NCI-H2227 (cell line): Measurements from ENCODE around the gene GAD1.

Source experiments
- DNase-seq: peaks from one replicate; lab custom pipeline; 2025; ENCODE audit not compliant: unreplicated experiment; lab: John Stamatoyannopoulos, UW

The GAD1 gene

GRCh38 chr2:170842785-170843184 is 26.1 kb downstream of the GAD1 start:
- DNase-seq, result no peak

- DNase-seq, result no peak
Observed at GRCh38 chr2:170843656-170844055, 27.0 kb downstream of the GAD1 start.

- DNase-seq, result no peak
Observed at GRCh38 chr2:170845343-170845742, 28.7 kb downstream of the GAD1 start.

- DNase-seq, result no peak
Observed at GRCh38 chr2:170846314-170846713, 29.6 kb downstream of the GAD1 start.

DNA sequence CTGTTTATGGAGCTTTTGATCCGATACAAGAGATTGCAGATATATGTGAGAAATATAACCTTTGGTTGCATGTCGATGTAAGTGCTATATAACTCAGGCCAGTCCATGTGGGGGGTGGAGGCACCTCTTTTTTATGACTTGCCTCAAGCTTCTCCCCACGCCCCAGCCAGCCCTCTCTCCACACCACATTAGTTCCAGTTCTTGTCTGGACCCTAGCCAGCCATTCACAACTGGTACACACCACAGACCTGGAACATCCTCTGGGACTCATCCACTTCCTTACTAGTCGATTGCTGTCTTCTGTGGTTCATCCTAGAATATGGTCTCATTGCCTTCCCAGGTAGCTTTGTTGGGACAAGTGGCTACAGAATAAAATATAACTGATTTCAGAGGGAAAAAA is 31.0 kb downstream of the GAD1 start:
- DNase-seq, result no peak

GRCh38 chr2:170848587-170848986 is 31.9 kb downstream of the GAD1 start:
- DNase-seq, result no peak

DNA sequence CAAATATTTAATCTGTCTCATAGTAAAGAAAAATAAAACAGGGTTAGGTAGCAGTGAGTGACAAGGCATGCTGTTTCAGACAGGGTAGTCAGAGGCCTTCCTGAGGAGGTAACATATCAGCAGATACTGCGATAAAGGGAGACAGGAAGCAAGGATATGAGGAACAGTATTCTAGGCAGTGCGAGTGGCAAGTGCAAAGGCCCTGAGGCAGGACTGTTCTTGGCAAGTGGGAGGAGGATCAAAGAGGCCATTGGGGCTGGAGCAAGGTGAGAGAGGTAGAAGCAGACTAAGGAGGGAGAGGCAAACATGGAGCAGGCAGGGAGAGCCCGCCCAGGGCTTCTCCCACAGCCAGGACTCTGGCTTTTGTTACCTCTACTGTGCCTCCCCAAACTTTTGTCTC is 33.6 kb downstream of the GAD1 start:
- no peak for DNase-seq

DNA sequence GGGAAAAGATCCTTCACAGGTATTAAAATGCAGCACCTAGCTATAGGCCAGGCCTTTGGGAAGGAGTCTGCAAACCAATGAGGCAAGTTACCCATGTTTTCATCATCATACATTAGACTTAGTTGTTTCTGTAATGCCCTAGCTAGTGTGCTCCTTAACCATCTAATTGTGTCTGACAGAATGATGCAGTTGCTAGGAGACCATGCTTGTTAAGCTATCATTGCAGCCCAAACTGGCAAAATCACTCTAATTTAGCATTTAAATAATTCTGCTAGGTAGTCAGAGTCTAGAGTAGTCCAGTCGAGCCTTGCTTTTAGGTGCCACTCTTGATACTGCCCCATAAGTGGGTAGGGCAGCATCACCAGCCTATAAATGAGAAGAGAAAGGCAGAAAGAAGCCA is 34.9 kb downstream of the GAD1 start:
- no peak for DNase-seq

GRCh38 chr2:170856066-170856465 is 39.4 kb downstream of the GAD1 start:
- no peak for DNase-seq

DNA sequence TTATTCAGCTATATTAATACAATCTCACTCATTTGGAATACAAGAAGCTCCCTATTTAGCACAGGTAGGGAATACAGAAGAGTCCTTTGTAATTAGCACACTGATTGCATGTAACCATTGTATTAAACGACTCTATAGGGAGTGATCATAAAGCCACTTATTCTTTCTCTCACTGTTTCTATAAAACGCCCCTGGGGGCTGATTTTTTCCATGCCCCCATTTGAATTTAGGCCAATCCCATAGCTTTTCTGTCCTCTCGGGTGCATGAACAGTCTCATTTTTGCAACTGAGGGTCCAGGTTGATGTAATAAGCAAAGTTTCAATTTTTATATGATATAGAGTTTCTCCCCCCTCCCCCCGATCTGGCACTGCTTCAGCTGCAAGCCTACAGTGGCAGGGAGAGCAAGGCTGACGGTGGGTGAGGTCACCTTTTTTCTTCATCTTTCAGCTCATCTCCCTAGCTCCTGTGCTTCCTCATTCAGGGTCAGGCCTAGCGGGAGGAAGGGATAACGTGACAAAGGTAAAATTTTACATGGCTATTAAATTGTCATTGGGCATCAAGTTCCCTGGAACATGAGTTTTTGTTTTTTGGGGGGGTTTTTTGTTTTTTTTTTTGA is 45.7 kb downstream of the GAD1 start:
- DNase-seq, result no peak

DNA sequence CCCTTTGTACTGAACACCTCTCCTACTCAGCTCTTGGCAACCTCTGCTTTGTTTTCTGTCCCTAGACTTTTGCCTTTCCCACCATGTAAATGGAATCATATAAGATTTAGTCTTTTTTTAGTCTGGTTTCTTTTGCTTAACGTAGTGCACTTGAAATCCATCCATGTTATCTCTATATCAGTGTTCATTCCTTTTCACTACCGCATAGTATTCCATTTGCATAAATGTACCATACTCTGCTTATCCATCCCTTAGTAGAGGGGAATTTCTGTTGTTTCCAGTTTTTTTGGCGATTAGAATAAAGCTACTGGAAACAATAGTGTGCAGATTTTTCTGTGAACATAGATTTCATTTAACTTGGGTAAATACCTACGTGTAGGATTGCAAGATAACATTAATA is 46.4 kb downstream of the GAD1 start:
- DNase-seq, result no peak

DNA sequence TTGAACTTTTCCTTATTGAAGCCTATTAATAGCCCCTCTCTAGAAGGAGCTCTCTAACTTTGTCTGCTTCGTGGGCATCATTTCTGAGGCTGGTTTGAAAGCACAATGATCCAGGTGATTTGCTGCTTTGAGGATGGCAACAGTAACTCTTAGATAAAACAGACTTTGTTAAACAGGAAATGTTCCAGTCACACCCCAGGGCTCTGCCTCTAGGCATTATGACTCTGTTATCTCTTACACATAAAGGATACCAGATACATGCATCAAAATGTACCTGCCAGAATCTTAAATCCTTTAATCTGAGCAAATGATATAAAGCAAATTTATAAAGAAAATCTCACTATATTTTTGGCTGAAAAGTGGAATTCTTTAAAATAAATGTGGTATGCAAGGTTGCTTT is 52.3 kb downstream of the GAD1 start:
- no peak for DNase-seq

- DNase-seq, result no peak
Observed at GRCh38 chr2:170869461-170869860, 52.8 kb downstream of the GAD1 start.

- peak; percentile 89 for DNase-seq
Observed at GRCh38 chr2:170873035-170873692, 56.5 kb downstream of the GAD1 start.

DNA sequence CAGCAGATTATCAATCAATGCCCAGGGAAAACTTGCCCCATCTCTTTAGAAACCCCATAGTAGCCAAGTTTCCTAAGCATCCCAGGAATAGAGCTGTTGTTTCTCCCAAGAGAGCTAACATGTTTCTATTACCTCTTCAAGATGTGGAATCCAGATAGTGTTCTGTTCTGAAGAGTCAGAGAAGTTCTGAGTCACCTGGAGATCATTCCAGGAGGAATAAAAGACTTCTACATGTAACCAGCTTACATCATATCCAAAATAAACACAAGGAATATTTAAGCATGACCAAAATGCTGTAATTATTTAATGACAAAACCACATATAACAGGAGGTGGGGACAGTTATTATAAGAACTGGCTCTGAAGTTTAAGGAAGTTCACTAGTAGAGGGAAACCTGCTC is 61.4 kb downstream of the GAD1 start:
- no peak for DNase-seq

GRCh38 chr2:170878505-170878904 is 61.8 kb downstream of the GAD1 start:
- no peak for DNase-seq

DNA sequence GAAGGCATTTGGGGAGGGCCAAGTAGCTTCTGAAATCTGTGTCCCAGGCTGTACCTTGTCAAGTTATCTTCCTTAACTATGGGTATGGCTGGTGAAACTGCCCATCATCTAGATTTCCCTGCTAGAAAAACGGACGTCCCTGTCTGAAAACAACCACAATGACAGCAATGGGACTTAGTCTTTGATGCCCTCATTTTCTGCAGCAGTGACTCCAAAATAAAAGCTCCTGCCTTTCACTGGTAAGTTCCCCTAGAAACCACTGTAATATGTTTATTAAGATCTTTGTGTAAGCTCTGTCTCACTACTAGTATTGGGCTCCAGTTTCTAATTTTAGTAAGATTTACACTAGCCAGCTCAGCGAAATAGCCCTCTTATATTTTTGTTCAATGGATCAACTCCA is 65.2 kb downstream of the GAD1 start:
- DNase-seq, result no peak

DNA sequence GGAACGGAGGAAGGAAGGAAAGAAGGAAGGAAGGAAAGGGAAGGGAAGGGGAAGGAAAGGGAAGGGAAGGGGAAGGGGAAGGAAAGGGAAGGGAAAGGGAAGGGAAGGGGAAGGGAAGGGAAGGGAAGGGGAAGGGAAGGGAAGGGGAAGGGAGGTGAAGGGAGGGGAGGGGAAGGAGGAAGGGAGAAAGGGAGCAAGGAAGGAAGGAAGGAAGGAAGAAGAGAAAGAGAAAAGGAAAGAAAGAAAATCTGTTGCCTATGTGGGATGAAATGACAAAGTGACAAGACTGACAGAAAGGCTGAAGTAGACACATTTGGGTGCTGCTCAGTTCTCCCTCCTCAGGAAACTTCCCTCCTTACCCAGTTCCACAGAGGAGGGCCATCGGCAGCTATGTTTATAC is 66.1 kb downstream of the GAD1 start:
- no peak for DNase-seq

DNA sequence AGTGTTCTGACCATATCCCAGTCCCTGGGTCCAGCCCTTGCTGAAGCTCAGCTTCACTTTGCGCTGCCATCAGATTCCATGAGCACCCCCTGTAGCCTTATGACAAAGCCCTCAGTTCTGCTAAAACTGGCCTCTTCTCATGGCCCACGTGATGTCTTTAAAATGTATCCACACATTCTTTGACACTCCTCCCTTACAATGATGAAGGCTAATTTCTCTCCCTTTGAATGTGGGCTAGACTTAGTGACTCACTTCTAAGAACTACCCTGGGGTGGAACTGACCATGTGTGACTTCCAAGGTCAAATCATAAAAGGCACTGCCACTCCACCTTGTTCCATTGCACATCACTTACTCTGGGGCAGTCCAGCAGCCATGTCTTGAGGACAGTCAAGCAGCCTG is 67.0 kb downstream of the GAD1 start:
- no peak for DNase-seq

DNA sequence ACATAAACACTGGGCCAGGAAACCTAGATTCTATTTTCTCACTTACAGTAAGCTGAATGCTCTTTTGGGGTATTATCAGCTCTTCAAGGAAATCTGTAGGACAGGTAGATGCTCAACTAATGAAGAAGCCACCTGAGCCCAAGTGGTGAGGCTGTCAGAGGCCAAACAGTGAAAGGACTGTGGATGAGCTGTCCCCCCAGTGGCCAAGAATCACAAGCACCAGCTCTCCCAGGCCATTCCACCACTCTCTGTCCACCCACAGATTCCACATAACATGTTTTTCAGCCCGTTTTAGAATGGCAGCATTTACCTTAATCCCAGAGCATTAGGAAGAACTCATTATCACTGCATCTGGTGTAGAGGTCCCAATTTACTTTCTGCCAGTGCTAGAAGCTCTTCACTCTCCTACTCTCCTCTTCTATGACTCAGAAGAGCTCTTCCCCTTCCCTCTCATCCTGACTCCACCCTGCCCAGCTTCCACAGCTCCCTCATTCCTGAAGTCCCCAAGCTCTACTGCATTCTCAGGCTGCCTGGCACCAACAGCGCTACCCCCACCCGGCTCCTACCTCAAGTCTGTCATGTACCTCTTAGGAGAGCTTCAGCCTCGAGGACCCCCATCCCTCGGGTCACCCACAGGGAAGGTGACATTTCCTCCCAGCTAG is 68.6 kb downstream of the GAD1 start:
- DNase-seq, result no peak

DNA sequence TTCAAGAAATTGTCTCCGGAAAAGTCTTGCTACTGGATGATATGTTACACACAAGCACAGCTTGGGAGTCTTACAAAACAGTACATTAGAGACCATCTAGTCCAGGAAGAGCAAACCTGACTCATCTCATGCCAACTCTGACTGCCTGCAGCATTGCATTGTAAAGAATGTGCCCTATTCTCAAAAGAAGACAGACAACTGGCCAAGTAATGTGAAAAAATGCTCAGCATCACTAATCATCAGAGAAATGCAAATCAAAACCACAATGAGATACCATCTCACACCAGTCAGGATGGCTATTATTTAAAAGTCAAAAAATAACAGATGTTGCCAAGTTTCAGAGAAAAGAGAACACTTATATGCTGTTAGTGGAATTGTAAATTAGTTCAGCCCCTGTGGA is 69.7 kb downstream of the GAD1 start:
- no peak for DNase-seq

- DNase-seq, result no peak
Observed at GRCh38 chr2:170887496-170887895, 70.8 kb downstream of the GAD1 start.

- no peak for DNase-seq
Observed at GRCh38 chr2:170887896-170888295, 71.2 kb downstream of the GAD1 start.
